Measurements from ENCODE around the gene CCDC148. TPM values are rescaled to one million over a fixed set of nuclear protein-coding genes. Genes with fewer than 3 reads are reported as not detected.

CCDC148 gene
- total RNA-seq, 3 donors from 2014 or later (not counting 1 experiment from before 2014, with no cell fraction given): not detected

DNA sequence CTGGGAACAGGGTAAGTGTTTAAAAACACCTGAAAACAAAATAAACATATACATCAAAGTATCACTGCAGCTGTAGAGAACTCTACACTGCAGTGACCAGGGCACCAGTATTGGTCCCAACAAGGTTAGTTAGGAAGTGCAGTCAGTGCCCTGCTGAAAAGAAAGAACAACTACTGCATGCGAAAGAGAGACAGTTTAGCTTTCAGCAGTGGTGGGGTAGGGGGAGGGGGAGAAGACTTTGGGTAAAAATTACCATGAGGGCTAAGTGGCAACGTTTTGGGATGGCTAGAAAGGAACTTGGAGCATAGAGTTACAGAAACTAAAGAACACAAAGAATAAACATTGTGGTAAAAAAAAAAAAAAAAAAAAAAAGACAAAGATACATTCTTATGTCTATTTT, 242.8 kb downstream of the CCDC148 start:
- Histone ChIP-seq H3K36me3 (ENCODE audit: control insufficient read depth, insufficient read depth, low read length) (no peaks in the 10 kb centered on the region), H3K27me3 (ENCODE audit: control insufficient read depth, insufficient read depth, low read length) (no peaks in the 10 kb centered on the region), H3K9me3 (ENCODE audit: control insufficient read depth, insufficient read depth, low read length) (no peaks in the 10 kb centered on the region), H3K4me1 (ENCODE audit: control insufficient read depth, insufficient read depth, low read length) (no peaks in the 10 kb centered on the region), H3K27ac (ENCODE audit: low read length) (no peak overlapping the region), H3K4me3 (ENCODE audit: low read length) (no peak overlapping the region)
- Mint-ChIP-seq H3K36me3 (no peaks in the 10 kb centered on the region), H3K27me3 (ENCODE audit: low read depth in 2 of 2) (no peaks in the 10 kb centered on the region), H3K4me3 (no peak overlapping the region), H3K27ac (no peak overlapping the region), H3K4me1 (peaks cover 0 to 5% of the 10 kb centered on the region in 2 donors), H3K9me3 (peaks cover 0 to 2% of the 10 kb centered on the region in 2 donors)
- WGBS (ENCODE audit: insufficient coverage): 73% methylated on average over 1 of the region's 2 CpGs
- intact Hi-C loops (cut with micrococcal nuclease): no loop called here
- DNase-seq (no peak), ATAC-seq (no peak)
- TF ChIP-seq, protein P1, sequence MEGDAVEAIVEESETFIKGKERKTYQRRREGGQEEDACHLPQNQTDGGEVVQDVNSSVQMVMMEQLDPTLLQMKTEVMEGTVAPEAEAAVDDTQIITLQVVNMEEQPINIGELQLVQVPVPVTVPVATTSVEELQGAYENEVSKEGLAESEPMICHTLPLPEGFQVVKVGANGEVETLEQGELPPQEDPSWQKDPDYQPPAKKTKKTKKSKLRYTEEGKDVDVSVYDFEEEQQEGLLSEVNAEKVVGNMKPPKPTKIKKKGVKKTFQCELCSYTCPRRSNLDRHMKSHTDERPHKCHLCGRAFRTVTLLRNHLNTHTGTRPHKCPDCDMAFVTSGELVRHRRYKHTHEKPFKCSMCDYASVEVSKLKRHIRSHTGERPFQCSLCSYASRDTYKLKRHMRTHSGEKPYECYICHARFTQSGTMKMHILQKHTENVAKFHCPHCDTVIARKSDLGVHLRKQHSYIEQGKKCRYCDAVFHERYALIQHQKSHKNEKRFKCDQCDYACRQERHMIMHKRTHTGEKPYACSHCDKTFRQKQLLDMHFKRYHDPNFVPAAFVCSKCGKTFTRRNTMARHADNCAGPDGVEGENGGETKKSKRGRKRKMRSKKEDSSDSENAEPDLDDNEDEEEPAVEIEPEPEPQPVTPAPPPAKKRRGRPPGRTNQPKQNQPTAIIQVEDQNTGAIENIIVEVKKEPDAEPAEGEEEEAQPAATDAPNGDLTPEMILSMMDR (IDR thresholded peaks at IDR 0.05): no peak

DNA sequence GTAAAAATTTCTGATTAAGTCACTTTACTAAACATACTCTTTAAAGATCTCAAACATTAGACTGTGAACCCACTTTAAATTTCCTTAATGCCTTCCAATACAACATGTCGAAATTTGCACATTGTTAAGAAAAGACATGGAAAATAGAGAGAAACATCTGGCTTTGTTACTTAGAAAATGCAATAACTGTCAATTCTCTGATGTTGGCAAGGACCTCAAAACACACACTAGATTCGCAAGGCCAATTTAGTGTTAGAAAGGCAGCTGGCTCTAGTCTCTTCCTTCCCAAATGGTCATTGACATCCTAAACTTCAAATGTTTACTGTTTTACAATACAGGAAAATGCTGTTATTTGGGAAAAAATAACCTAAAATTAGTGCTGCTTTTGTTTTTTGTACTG, 244.3 kb downstream of the CCDC148 start:
- H3K4me1 ChIP-seq (ENCODE audit: control insufficient read depth, insufficient read depth, low read length): no peaks in the 10 kb centered on the region
- TF ChIP-seq, protein P1 (IDR thresholded peaks at IDR 0.05): no peak
- H3K27ac Mint-ChIP-seq: no peak overlapping the region

DNA sequence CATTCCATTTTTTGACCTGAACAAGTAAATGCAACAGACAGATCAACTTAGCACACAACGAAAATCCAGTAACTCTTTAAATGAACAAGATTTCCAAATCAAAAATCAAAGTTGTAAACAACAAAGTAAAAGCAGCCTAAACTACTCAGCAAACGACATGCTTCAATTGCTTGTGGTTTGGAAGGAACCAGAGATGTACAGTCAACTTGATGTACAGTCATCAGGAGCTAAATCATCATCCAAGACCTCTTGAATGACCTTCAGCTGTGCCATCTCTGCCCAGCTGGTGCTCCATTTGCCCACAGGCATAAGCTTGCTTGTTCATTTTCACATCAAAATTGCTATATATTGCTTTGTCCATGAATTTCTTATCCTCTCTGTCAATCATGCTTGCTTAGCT, 245.1 kb downstream of the CCDC148 start:
- TF ChIP-seq, protein P1 (IDR thresholded peaks at IDR 0.05): no peak
- intact Hi-C loops (cut with micrococcal nuclease): no loop called here
- DNase-seq: no peak
- no peaks in the 10 kb centered on the region for H3K36me3 ChIP-seq (ENCODE audit: control insufficient read depth, insufficient read depth, low read length)
- Mint-ChIP-seq H3K27me3 (ENCODE audit: low read depth in 2 of 2) (no peaks in the 10 kb centered on the region), H3K4me3 (no peak overlapping the region), H3K4me1 (peaks cover 0 to 5% of the 10 kb centered on the region in 2 donors), H3K27ac (no peak overlapping the region), H3K36me3 (no peaks in the 10 kb centered on the region), H3K9me3 (peaks cover 0 to 2% of the 10 kb centered on the region in 2 donors)
- no peaks in the 10 kb centered on the region for H3K4me1 ChIP-seq (ENCODE audit: control insufficient read depth, insufficient read depth, low read length)
- no peak overlapping the region for H3K4me3 ChIP-seq (ENCODE audit: low read length)
- no peak for ATAC-seq
- H3K27me3 ChIP-seq (ENCODE audit: control insufficient read depth, insufficient read depth, low read length): no peaks in the 10 kb centered on the region
- no peak overlapping the region for H3K27ac ChIP-seq (ENCODE audit: low read length)
- WGBS (ENCODE audit: insufficient coverage): 42% methylated on average over 2 of the region's 2 CpGs
- no peaks in the 10 kb centered on the region for H3K9me3 ChIP-seq (ENCODE audit: control insufficient read depth, insufficient read depth, low read length)

More for the DNA sequence above, 244.3 kb downstream of the CCDC148 start:
- ATAC-seq (no peak), DNase-seq (no peak)
- H3K9me3 ChIP-seq (ENCODE audit: control insufficient read depth, insufficient read depth, low read length): no peaks in the 10 kb centered on the region
- Mint-ChIP-seq H3K27me3 (ENCODE audit: low read depth in 2 of 2) (no peaks in the 10 kb centered on the region), H3K4me3 (no peak overlapping the region), H3K9me3 (peaks cover 0 to 2% of the 10 kb centered on the region in 2 donors), H3K36me3 (no peaks in the 10 kb centered on the region), H3K4me1 (peaks cover 0 to 5% of the 10 kb centered on the region in 2 donors)
- H3K4me3 ChIP-seq (ENCODE audit: low read length): no peak overlapping the region
- no peaks in the 10 kb centered on the region for H3K36me3 ChIP-seq (ENCODE audit: control insufficient read depth, insufficient read depth, low read length)
- intact Hi-C loops (cut with micrococcal nuclease): no loop called here
- H3K27ac ChIP-seq (ENCODE audit: low read length): no peak overlapping the region
- WGBS (ENCODE audit: insufficient coverage): 76% methylated on average over 2 of the region's 2 CpGs
- H3K27me3 ChIP-seq (ENCODE audit: control insufficient read depth, insufficient read depth, low read length): no peaks in the 10 kb centered on the region

DNA sequence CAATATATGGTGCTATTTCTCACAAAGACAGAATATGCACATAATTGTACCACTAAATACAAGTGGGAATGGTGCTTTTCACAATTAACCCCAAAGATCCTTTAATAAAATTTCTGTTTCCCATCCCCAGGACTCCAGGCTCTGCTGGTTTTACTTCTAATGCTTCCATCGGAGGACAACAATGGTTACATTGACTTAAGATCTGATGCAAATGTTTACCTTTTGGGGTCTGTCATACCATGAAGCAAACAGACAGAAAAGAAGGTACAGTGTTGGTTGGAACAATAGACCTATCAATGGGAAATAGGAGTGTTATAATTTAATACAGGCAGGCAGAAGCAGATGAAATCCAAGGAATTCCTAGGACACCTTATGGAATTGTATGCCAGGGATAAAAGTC, 249.2 kb downstream of the CCDC148 start:
- no peak overlapping the region for H3K4me3 ChIP-seq (ENCODE audit: low read length)
- H3K27ac ChIP-seq (ENCODE audit: low read length): no peak overlapping the region
- Mint-ChIP-seq H3K4me1 (no peaks in the 10 kb centered on the region), H3K9me3 (peaks cover 0 to 2% of the 10 kb centered on the region in 2 donors), H3K27ac (no peak overlapping the region), H3K27me3 (ENCODE audit: low read depth in 2 of 2) (no peaks in the 10 kb centered on the region), H3K4me3 (no peak overlapping the region), H3K36me3 (no peaks in the 10 kb centered on the region)
- no peak for DNase-seq
- no peaks in the 10 kb centered on the region for H3K9me3 ChIP-seq (ENCODE audit: control insufficient read depth, insufficient read depth, low read length)
- TF ChIP-seq, protein P1 (IDR thresholded peaks at IDR 0.05): no peak
- intact Hi-C loops (cut with micrococcal nuclease): no loop called here
- H3K27me3 ChIP-seq (ENCODE audit: control insufficient read depth, insufficient read depth, low read length): no peaks in the 10 kb centered on the region
- WGBS (ENCODE audit: insufficient coverage): 100% methylated on average over 1 of the region's 1 CpG
- H3K36me3 ChIP-seq (ENCODE audit: control insufficient read depth, insufficient read depth, low read length): no peaks in the 10 kb centered on the region
- no peaks in the 10 kb centered on the region for H3K4me1 ChIP-seq (ENCODE audit: control insufficient read depth, insufficient read depth, low read length)
- no peak for ATAC-seq
